Measurements from ENCODE around the gene PDLIM4.

PDLIM4 gene

DNA sequence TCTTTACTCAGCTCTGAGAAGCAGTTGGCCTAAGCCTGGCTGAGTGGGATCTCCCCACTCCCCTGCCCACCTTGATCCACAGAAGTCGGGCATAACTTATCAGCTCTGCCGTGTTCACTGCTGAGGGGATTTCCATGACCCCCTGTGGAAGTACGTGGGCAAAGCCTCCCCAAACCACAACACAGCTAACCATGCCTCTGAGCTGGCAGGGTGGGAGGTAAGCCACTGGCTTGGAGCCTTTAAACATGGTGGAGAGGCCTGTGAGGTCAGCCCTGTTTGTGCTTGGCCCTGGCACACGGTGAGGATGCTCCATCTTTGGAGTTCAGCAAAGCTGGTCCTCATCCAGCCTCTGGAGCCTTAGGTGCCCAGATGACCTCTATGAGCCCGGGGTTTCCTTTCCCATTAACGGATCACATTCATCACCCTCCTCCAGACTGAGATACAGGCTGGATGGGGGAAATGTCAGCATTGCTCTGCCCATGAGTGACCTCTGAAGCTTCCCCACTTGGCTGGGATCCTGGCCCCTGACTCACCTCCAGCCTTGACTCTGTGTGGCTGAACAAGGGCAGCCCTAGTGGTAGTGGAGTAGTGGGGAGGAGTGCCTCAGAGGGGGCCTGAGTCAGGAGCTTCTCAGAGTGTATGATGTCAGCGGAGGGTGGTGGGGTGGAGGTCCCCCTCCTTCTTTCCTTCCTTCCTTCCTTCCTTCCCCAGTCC is 6.2 kb downstream of the PDLIM4 start:
- POLR2A ChIA-PET = interaction anchor here (0.6 kb wide), 1 partner anchor 39 kb away, joined by 3 read pairs; no protein-coding TSS in a partner anchor
- CTCF ChIA-PET = interaction anchor here (0.9 to 8.2 kb wide), 7 partner anchors 10 to 200 kb away, joined by 3 to 81 read pairs (median 6); no protein-coding TSS in a partner anchor
- TF ChIP-seq, protein P1, sequence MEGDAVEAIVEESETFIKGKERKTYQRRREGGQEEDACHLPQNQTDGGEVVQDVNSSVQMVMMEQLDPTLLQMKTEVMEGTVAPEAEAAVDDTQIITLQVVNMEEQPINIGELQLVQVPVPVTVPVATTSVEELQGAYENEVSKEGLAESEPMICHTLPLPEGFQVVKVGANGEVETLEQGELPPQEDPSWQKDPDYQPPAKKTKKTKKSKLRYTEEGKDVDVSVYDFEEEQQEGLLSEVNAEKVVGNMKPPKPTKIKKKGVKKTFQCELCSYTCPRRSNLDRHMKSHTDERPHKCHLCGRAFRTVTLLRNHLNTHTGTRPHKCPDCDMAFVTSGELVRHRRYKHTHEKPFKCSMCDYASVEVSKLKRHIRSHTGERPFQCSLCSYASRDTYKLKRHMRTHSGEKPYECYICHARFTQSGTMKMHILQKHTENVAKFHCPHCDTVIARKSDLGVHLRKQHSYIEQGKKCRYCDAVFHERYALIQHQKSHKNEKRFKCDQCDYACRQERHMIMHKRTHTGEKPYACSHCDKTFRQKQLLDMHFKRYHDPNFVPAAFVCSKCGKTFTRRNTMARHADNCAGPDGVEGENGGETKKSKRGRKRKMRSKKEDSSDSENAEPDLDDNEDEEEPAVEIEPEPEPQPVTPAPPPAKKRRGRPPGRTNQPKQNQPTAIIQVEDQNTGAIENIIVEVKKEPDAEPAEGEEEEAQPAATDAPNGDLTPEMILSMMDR (IDR thresholded peaks at IDR 0.05; ENCODE audit: control extremely low read depth, extremely low read depth, low read depth, missing control alignments) = no peak
- peak; percentile 19 for DNase-seq (ENCODE audit: extremely low spot score)

DNA sequence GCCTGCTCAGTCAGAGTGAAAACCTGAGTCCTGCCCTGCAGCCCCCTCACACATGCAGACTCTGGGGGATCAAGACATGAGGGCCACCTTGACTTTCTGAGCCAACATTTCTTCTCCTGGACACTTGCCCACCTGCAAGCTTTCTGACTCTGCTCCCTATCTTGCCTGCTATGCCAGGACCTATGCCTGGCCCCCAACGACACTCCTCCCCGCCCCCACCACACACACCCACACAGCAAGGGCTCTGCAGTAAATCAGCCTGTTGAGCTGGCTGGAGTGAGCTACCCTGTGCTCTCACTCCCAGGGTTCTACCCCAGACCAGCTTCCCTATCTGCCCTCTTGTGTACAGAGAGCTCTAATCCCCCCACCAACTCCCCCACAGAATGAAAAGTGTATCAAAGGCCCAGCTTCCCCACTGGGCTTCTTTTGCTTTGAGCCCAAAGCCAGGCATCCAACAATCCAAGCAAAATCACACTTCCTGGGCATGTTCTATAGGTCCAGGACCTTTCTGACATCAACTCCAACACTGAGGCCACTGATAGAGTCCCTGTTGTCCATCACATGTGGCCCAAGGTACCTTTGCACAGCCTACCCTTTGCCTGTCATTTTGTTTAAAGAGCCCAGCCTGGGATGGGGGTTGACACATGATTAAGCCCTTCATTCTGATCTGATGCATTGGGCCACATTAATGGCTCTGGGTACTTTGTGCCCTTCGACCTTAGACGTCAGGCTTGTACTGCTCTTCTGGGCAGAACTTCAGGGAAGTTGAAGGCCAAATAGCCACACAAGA is 7.2 kb downstream of the PDLIM4 start:
- ChIA-PET POLR2A (no interaction called here), CTCF (interaction anchor here (1.2 to 8.2 kb wide), 7 partner anchors 9 to 199 kb away, joined by 3 to 81 read pairs (median 8); no protein-coding TSS in a partner anchor)
- TF ChIP-seq, protein P1 (IDR thresholded peaks at IDR 0.05; ENCODE audit: control extremely low read depth, extremely low read depth, low read depth, missing control alignments) = no peak
- peak; percentile 11 for DNase-seq (ENCODE audit: extremely low spot score)

DNA sequence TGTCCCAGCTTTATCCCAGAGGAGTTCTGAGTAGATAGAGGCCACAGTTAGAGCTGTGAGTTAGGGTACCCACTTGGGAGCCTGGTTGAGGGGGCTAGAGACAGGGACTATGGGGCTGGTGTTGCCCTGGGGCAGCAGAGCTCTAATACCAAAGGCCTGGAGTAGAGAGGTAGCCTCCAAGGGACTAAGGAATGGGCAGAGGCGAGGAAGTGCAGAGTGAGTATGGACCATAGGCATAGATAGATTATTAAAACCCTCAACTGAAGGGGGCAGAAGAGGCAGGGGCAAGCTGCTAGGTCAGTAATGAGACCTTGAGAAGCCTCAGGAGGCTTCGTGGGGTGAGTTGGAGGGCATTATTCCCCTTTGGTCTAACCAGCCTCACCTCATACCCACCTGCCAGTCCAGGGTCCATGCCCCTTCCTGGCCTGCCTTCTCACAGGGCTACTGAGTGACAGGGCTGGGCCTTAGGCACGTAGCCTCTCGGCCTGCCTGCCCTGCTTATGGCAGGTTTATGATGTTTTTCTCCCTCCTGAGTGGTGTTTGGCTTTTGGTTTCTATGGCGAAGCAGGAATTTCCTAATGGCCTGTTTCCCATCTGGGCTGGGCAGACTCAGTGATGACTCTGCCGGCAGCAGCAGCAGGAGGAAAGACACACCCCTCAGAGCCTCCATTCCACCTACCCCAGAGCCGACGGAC is 8.0 kb downstream of the PDLIM4 start:
- TF ChIP-seq, protein P1 (IDR thresholded peaks at IDR 0.05; ENCODE audit: control extremely low read depth, extremely low read depth, low read depth, missing control alignments) = no peak
- DNase-seq (ENCODE audit: extremely low spot score) = peak; percentile 8
- ChIA-PET CTCF (interaction anchor here (1.2 to 8.2 kb wide), 6 partner anchors 8 to 200 kb away, joined by 3 to 81 read pairs (median 12); no protein-coding TSS in a partner anchor), POLR2A (no interaction called here)

DNA sequence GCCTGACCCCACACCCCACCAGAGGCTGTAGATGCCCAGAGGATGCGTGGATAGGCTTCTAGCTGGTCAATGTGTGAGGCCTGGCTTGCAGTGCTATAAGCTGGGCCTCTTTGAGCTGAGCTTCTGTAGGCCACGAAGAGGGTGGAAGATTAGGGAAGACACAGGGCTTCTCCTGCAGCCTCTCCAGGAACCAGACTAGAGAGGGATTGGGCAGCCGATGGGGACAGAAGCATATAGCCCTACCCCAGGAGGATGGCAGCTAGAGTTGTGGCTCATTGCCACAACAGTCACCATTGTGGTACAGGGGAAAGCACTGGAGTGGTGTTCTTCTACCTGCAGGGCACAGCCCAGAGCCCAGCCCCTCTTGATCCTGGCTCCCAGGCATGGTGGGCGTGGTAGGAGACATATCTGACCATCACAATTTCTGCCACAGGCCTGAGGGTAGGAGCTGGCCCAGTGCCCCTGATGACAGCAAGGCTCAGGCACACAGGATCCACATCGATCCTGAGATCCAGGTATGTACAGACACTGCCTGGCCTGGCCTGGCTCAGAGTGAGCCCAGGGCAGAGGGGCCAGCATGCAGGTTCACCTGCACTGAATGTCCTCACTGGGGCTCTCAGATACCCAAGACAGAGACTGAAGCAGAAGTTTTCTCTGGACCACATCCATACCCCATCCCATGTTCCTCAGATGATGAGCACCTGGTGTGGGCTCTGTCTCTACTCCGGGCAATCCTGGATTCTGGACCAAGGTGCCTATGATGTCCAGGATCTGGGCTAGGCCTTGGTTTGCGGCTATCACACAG is 8.7 kb downstream of the PDLIM4 start:
- ChIA-PET CTCF (interaction anchor here (2.5 to 8.2 kb wide), 3 partner anchors 14 to 28 kb away, joined by 8 to 81 read pairs (median 15); no protein-coding TSS in a partner anchor), POLR2A (no interaction called here)
- TF ChIP-seq, protein P1 (IDR thresholded peaks at IDR 0.05; ENCODE audit: control extremely low read depth, extremely low read depth, low read depth, missing control alignments) = no peak
- peak; percentile 12 for DNase-seq (ENCODE audit: extremely low spot score)

DNA sequence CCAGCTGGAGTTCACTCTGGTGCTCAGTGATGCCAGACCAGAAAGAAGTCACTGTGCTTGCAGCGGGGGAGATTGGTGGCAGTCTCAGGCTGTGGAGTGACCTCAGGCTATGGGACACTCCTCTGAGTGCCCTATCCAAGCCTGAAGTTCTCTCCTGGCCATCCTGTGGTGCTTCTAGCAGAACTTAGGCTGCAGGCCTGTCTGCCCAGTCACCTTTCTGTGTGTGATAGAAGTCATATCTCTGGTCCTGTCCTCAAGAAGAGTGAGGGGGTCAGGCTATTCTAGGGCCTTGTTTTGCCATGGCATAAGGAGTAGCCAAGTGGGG is 9.3 kb downstream of the PDLIM4 start:
- CTCF ChIA-PET = interaction anchor here (2.6 to 8.2 kb wide), 2 partner anchors 16 to 28 kb away, joined by 8 to 81 read pairs; no protein-coding TSS in a partner anchor
- POLR2A ChIA-PET = no interaction called here
- DNase-seq (ENCODE audit: extremely low spot score) = no peak
- TF ChIP-seq, protein P1 (IDR thresholded peaks at IDR 0.05; ENCODE audit: control extremely low read depth, extremely low read depth, low read depth, missing control alignments) = no peak

Measured in GM10248 (cell line).